Renal cortex interstitium (tissue), 3 donors: ENCODE measurements around the gene SESN1. TPM values are rescaled to one million over a fixed set of nuclear protein-coding genes. Genes with fewer than 3 reads are reported as not detected.

Source experiments
- polyA plus RNA-seq, 3 donors: library from polyadenylated mRNA; unstranded; fragments of 120-200 nt; gene quantifications; one replicate each; pipeline ENCODE4 v1.2.1, GENCODE V29; 2013; ENCODE audit not compliant: insufficient read length in 3 of 3

Gene SESN1
- polyA plus RNA-seq, 3 donors, result 23.5 to 27.2 (median 26.2) TPM

Other genes with a start within 250 kb of the SESN1 start
- 10 to 100 TPM in 2 of 3 donors, 1 to 10 TPM in 1; 9.7 to 14.8 (median 14.3) TPM for gene ARMC2, start 246.4 kb downstream of the SESN1 start, polyA plus RNA-seq
- 10 to 100 TPM; 22.6 to 25.4 (median 24.5) TPM for gene CEP57L1, start 661 bp upstream of the SESN1 start, polyA plus RNA-seq